HL-60/S4 treated with phorbol 12-myristate 13-acetate at 8.2 ng/mL for 4 days and 3 days (cell line): ENCODE results near the gene ADRA2B.
"Not testable (repeated sequence)": the region's sequence is repeated elsewhere in the genome, so short reads cannot be mapped to it uniquely, and the experiment has no call there.

Source experiments
- in situ Hi-C: fragments of 300-500 bp; cut with MboI; formaldehyde crosslinking; loops from 2 replicates; pipeline ENCODE4 v1.15.0; 2022; ENCODE audit warnings: low sequenced_read_pairs

The ADRA2B gene

GRCh38 chr2:96150791-96151594 lies 34.6 kb upstream of the ADRA2B start:
- in situ Hi-C loops = no loop called here

GRCh38 chr2:96150007-96150640 lies 33.8 kb upstream of the ADRA2B start:
- in situ Hi-C loops = no loop called here

GRCh38 chr2:96148410-96149217 lies 32.2 kb upstream of the ADRA2B start:
- in situ Hi-C loops = no loop called here

GRCh38 chr2:96147593-96148201 lies 31.3 kb upstream of the ADRA2B start:
- in situ Hi-C loops = no loop called here

DNA sequence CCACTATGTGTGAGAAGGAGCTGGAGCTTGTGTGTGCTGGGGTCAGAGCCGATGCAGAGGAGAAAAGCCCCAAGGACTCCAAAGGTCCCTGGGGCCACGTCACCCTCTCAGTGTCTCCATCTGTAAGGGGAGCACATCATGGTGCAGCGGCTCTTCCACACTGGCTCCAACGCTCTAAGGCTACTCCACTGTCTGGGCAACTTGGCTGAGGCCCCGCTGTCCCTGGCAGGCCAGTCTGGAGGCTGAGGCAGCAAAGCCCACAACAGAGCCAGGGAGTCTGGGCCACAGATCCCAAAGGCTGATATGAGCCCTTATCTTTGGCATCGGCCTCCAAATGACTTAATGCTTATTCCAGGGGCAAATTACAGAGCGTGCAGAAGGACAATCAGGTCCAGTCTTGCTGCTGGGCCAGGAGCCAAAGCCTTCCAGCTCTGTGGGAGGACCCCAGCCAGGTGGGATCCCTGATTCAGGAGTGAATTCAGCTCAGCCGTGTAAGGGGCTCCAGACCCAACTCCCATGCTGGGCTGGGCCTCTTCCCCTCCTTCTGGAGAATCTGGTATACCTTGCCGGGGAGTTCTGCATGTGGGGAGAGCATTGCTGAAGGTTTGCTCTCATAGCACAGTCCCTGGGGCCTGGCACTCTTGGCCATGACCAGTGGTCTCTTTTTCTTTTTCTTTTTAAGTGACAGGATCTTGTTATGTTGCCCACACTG lies 30.7 kb upstream of the ADRA2B start:
- in situ Hi-C loops = no loop called here

DNA sequence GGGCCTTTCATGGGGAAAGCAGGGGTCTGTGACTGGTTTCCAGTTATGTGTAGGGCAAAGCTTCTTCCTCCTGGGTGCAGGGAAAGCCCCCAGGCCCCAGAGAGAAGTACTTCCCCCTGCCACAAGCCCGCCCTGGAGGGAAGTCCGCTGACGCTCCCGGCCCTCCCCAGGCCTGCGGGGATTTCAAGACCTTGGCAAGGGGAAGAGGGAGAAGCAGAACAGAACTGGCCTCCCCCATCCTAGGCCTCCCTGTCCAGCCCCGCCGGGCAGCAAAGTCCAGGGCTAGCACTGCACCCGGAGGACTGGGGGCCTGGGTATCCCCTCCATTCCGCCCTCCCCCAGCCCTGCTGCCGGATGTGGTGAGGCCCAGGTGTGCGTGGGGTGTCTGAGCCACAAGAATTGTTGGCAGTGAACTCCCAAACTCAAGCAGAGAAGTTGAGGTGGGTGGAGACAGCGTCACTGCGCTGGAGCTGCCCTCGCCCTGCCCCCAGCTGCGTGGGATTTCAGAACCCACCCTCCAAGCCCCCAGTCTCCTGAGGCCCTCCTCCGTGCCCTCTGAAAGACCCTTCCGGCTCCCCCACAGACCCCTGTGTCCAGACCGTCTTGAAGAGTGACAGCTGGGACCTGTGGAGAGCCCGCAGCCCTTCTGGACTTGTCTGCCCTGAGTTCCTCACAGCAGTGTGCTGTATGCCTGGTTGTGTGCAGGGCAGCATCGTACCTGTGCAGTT lies 29.9 kb upstream of the ADRA2B start:
- in situ Hi-C loops = no loop called here

GRCh38 chr2:96145848-96146152 lies 29.4 kb upstream of the ADRA2B start:
- in situ Hi-C loops = no loop called here

- in situ Hi-C loops = no loop called here
Observed at GRCh38 chr2:96145036-96145847, 28.9 kb upstream of the ADRA2B start, which contains the start of gene DUSP2. Gene DUSP2, minus strand, starts transcription at chr2:96145440. Its CDS starts 86 bp downstream, at chr2:96145354.

- in situ Hi-C loops = no loop called here
Observed at GRCh38 chr2:96144481-96145035, 28.2 kb upstream of the ADRA2B start.

- in situ Hi-C loops = no loop called here
Observed at GRCh38 chr2:96143848-96144480, 27.6 kb upstream of the ADRA2B start.

GRCh38 chr2:96143231-96143847 lies 27.0 kb upstream of the ADRA2B start:
- in situ Hi-C loops = no loop called here

DNA sequence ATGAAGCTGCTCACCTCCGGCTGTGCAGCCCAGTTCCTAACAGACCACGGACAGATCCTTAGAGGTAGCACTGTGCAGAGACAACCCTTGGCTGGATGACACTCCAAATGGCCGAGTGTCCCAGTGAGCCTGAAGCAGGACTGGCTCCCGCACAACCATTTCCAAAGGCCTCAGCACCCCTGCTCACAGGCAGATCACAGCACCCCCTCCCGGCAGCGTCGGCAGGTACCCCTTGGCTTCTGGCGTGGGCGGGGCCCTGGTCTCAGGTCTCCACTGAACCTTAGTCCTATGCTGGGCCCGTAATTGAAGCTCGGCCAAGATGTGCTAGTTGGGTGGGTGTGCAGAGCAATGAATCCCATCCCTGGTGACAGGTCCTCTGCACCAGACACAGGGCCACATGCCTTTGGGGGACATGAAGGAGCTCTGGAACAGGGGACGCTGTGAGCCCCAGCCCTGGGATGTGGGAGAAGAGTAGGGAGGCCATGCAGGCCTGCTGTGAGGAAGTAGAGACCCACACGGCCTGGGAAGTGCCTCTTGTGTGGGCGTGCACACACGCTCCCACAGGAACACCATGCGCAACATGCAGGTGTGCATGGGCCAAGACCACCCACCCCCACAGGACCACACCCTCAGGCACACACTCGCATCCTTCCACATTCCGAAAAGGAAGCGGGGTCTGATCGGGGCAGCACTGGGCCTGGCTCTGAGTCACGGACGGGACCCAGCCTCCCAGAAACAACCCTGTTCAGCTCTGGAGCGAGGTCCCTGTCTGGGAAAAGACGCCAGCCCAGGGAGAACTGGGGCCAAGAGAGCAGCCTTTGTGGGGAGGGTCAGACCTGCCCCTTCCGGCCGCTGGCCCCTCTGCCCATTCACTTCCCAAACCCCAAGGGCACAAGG lies 26.1 kb upstream of the ADRA2B start:
- in situ Hi-C loops = no loop called here

DNA sequence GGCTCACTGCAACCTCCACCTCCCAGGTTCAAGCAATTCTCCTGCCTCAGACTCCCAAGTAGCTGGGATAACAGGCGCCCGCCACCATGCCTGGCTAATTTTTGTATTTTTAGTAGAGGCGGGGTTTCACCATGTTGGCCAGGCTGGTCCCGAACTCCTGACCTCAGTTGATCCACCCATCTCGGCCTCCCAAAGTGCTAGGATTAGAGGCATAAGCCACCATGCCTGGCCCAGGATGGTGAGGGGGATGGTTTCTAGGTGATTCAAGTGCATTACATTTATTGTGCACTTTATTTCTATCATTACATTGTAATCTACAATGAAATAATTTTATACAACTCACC lies 25.2 kb upstream of the ADRA2B start:
- in situ Hi-C loops = not testable (repeated sequence)

- in situ Hi-C loops = no loop called here
Observed at GRCh38 chr2:96140941-96141623, 24.7 kb upstream of the ADRA2B start.

- in situ Hi-C loops = no loop called here
Observed at GRCh38 chr2:96139181-96139758, 22.9 kb upstream of the ADRA2B start.
